Measurements from ENCODE around the gene BMERB1. TPM values are rescaled to one million over a fixed set of nuclear protein-coding genes. Genes with fewer than 3 reads are reported as not detected.

The BMERB1 gene
- total RNA-seq, 1 experiment from 2014 or later: 13.6 TPM

DNA sequence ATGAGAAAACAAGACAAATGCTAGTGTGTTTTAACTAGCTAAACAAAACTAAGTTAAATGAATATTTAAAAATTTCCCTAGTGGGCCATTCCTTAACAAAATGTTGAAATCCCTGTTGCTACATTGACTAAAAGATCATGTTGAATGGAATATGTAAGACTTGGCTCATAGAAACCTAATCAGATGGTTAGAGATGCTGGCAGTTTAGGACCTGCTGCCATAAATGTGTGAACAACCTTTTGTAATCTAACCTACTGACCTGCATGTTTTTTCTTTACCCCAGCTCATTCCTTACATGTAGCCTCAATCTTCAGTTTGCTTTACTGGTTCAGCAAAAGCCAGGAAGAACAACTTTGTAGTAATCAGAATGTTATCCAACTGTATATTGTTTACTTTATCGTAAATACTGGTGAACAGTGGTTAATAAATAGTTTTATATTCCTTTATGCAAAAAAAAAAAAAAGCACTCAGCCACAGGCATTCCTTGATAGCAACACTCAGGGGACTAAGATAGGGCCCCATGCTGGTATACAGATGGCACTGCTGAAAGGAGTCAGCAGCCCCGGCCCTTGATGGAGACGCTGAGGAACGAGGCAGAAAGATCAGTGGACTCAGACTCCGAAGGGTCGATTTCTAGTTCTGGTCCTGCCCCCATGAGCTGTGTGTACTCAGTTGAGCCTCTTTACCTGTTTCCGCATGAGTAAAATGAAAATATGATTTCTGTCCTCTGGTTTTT, 130.4 kb downstream of the BMERB1 start (continued):
- TF ChIP-seq, protein P1, sequence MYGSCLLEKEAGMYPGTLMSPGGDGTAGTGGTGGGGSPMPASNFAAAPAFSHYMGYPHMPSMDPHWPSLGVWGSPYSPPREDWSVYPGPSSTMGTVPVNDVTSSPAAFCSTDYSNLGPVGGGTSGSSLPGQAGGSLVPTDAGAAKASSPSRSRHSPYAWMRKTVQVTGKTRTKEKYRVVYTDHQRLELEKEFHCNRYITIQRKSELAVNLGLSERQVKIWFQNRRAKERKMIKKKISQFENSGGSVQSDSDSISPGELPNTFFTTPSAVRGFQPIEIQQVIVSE (CRISPR knock-in tag; IDR thresholded peaks at IDR 0.05; ENCODE audit: borderline replicate concordance): no peak
- TF ChIP-seq GABPB1 (CRISPR knock-in tag; IDR thresholded peaks at IDR 0.05): no peak
- TF ChIP-seq TCF7 (CRISPR knock-in tag; IDR thresholded peaks at IDR 0.05; ENCODE audit: low read depth): no peak
- no peak for TF ChIP-seq ATF3 (CRISPR knock-in tag; conservative IDR thresholded peaks at IDR 0.05)
- TF ChIP-seq ZNF416 (CRISPR knock-in tag; IDR thresholded peaks at IDR 0.05): no peak
- no peak for TF ChIP-seq HMGA2 (CRISPR knock-in tag; IDR thresholded peaks at IDR 0.05)
- TF ChIP-seq JAZF1 (CRISPR knock-in tag; IDR thresholded peaks at IDR 0.05): no peak
- no peak for TF ChIP-seq KAT7 (CRISPR knock-in tag; IDR thresholded peaks at IDR 0.05; ENCODE audit: borderline replicate concordance)
- TF ChIP-seq STAT6 (CRISPR knock-in tag; conservative IDR thresholded peaks at IDR 0.05; ENCODE audit: low read depth): no peak
- TF ChIP-seq, protein P2, sequence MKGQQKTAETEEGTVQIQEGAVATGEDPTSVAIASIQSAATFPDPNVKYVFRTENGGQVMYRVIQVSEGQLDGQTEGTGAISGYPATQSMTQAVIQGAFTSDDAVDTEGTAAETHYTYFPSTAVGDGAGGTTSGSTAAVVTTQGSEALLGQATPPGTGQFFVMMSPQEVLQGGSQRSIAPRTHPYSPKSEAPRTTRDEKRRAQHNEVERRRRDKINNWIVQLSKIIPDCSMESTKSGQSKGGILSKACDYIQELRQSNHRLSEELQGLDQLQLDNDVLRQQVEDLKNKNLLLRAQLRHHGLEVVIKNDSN (CRISPR knock-in tag; IDR thresholded peaks at IDR 0.05): no peak
- no peak for TF ChIP-seq TP53 (CRISPR knock-in tag; IDR thresholded peaks at IDR 0.05)
- no peak for TF ChIP-seq ZNF423 (CRISPR knock-in tag; IDR thresholded peaks at IDR 0.05)
- no peak for TF ChIP-seq NFYB (CRISPR knock-in tag; conservative IDR thresholded peaks at IDR 0.05; ENCODE audit: low read depth)

- Mint-ChIP-seq H3K9me3 (no peaks in the 10 kb centered on the region), H3K36me3 (no peaks in the 10 kb centered on the region), H3K4me3 (no peak overlapping the region), H3K27ac (no peak overlapping the region), H3K4me1 (peaks cover 20% of the 10 kb centered on the region), H3K27me3 (ENCODE audit: low read depth) (no peaks in the 10 kb centered on the region)
- DNase-seq (ENCODE audit: low spot score) (no peak), ATAC-seq (no peak)
- CTCF ChIA-PET: no interaction called here
- POLR2A ChIA-PET: no interaction called here
- TF ChIP-seq ZNF532 (CRISPR knock-in tag; IDR thresholded peaks at IDR 0.05; ENCODE audit: borderline replicate concordance) (no peak), NR1H2 (CRISPR knock-in tag; IDR thresholded peaks at IDR 0.05) (no peak), SMAD3 (CRISPR knock-in tag; IDR thresholded peaks at IDR 0.05; ENCODE audit: borderline replicate concordance) (no peak), TCF7 (CRISPR knock-in tag; IDR thresholded peaks at IDR 0.05; ENCODE audit: low read depth) (no peak), NR2C2 (CRISPR knock-in tag; IDR thresholded peaks at IDR 0.05) (no peak), TEAD1 (CRISPR knock-in tag; IDR thresholded peaks at IDR 0.05) (no peak), RORB (CRISPR knock-in tag; IDR thresholded peaks at IDR 0.05) (no peak), JUN (CRISPR knock-in tag; IDR thresholded peaks at IDR 0.05) (no peak), RELA (CRISPR knock-in tag; IDR thresholded peaks at IDR 0.05; ENCODE audit: borderline replicate concordance) (no peak)
- TF ChIP-seq, protein P3, sequence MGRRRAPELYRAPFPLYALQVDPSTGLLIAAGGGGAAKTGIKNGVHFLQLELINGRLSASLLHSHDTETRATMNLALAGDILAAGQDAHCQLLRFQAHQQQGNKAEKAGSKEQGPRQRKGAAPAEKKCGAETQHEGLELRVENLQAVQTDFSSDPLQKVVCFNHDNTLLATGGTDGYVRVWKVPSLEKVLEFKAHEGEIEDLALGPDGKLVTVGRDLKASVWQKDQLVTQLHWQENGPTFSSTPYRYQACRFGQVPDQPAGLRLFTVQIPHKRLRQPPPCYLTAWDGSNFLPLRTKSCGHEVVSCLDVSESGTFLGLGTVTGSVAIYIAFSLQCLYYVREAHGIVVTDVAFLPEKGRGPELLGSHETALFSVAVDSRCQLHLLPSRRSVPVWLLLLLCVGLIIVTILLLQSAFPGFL (CRISPR knock-in tag; IDR thresholded peaks at IDR 0.05; ENCODE audit: borderline replicate concordance): no peak
- TF ChIP-seq, protein P4, sequence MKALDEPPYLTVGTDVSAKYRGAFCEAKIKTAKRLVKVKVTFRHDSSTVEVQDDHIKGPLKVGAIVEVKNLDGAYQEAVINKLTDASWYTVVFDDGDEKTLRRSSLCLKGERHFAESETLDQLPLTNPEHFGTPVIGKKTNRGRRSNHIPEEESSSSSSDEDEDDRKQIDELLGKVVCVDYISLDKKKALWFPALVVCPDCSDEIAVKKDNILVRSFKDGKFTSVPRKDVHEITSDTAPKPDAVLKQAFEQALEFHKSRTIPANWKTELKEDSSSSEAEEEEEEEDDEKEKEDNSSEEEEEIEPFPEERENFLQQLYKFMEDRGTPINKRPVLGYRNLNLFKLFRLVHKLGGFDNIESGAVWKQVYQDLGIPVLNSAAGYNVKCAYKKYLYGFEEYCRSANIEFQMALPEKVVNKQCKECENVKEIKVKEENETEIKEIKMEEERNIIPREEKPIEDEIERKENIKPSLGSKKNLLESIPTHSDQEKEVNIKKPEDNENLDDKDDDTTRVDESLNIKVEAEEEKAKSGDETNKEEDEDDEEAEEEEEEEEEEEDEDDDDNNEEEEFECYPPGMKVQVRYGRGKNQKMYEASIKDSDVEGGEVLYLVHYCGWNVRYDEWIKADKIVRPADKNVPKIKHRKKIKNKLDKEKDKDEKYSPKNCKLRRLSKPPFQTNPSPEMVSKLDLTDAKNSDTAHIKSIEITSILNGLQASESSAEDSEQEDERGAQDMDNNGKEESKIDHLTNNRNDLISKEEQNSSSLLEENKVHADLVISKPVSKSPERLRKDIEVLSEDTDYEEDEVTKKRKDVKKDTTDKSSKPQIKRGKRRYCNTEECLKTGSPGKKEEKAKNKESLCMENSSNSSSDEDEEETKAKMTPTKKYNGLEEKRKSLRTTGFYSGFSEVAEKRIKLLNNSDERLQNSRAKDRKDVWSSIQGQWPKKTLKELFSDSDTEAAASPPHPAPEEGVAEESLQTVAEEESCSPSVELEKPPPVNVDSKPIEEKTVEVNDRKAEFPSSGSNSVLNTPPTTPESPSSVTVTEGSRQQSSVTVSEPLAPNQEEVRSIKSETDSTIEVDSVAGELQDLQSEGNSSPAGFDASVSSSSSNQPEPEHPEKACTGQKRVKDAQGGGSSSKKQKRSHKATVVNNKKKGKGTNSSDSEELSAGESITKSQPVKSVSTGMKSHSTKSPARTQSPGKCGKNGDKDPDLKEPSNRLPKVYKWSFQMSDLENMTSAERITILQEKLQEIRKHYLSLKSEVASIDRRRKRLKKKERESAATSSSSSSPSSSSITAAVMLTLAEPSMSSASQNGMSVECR (CRISPR knock-in tag; IDR thresholded peaks at IDR 0.05; ENCODE audit: borderline replicate concordance): no peak
These were observed 131.7 kb downstream of the BMERB1 start for GRCh38 chr16:15566095-15566494.
